ENCODE data around the gene EFCAB6. TPM values are rescaled to one million over a fixed set of nuclear protein-coding genes. Genes with fewer than 3 reads are reported as not detected.

Gene EFCAB6
- total RNA-seq, 1 experiment from 2014 or later = not detected

- no peak overlapping the region for H3K4me3 Mint-ChIP-seq (ENCODE audit: unreplicated experiment)
- no peak overlapping the region for H3K4me3 ChIP-seq (ENCODE audit: low read depth, low read length)
- no peaks in the 10 kb centered on the region for H3K36me3 ChIP-seq (ENCODE audit: control insufficient read depth, insufficient read depth, low read length)
- H3K4me1 Mint-ChIP-seq (ENCODE audit: low read depth, unreplicated experiment) = no peaks in the 10 kb centered on the region
- no TSS peak for BruUV-seq (replicated peaks)
- H3K36me3 Mint-ChIP-seq (ENCODE audit: insufficient read depth, unreplicated experiment) = no peaks in the 10 kb centered on the region
- H3K9me3 ChIP-seq = no peaks in the 10 kb centered on the region
- ChIA-PET POLR2A (no interaction called here), CTCF (no interaction called here)
- DNase-seq = no peak
- H3K27me3 Mint-ChIP-seq (ENCODE audit: insufficient read depth, unreplicated experiment) = peaks cover 9% of the 10 kb centered on the region
- H3K4me1 ChIP-seq = no peaks in the 10 kb centered on the region
- no peaks in the 10 kb centered on the region for H3K9me3 Mint-ChIP-seq (ENCODE audit: unreplicated experiment)
- TF ChIP-seq CTCF (IDR thresholded peaks at IDR 0.05; ENCODE audit: insufficient read depth in 1 of 2, low read depth in 1 of 2, low read length in 1 of 2, severe bottlenecking in 1 of 2, unreplicated experiment in 1 of 2) = no peak
- H3K27me3 ChIP-seq (replicated peaks; ENCODE audit: control insufficient read depth, insufficient read depth, low read length) = no peaks in the 10 kb centered on the region; the same call in 1 of the 2 replicates
- intact Hi-C loops (cut with micrococcal nuclease; ENCODE audit: unreplicated experiment) = no loop called here
- no peak overlapping the region for H3K27ac Mint-ChIP-seq (ENCODE audit: unreplicated experiment)
These were observed 114.2 kb downstream of the EFCAB6 start for GRCh38 chr22:43697894-43698293.

- intact Hi-C loops (cut with micrococcal nuclease; ENCODE audit: unreplicated experiment) = no loop called here
- TF ChIP-seq CTCF (IDR thresholded peaks at IDR 0.05; ENCODE audit: insufficient read depth in 1 of 2, low read depth in 1 of 2, low read length in 1 of 2, severe bottlenecking in 1 of 2, unreplicated experiment in 1 of 2) = no peak
- H3K9me3 ChIP-seq = no peaks in the 10 kb centered on the region
- CTCF ChIA-PET = no interaction called here
- no peaks in the 10 kb centered on the region for H3K4me1 ChIP-seq
- Mint-ChIP-seq H3K27ac (ENCODE audit: unreplicated experiment) (no peak overlapping the region), H3K4me3 (ENCODE audit: unreplicated experiment) (no peak overlapping the region), H3K4me1 (ENCODE audit: low read depth, unreplicated experiment) (no peaks in the 10 kb centered on the region), H3K9me3 (ENCODE audit: unreplicated experiment) (no peaks in the 10 kb centered on the region), H3K36me3 (ENCODE audit: insufficient read depth, unreplicated experiment) (no peaks in the 10 kb centered on the region), H3K27me3 (ENCODE audit: insufficient read depth, unreplicated experiment) (peaks cover 19% of the 10 kb centered on the region)
- POLR2A ChIA-PET = no interaction called here
- no peak overlapping the region for H3K4me3 ChIP-seq (ENCODE audit: low read depth, low read length)
- DNase-seq = no peak
- no peaks in the 10 kb centered on the region for H3K27me3 ChIP-seq (replicated peaks; ENCODE audit: control insufficient read depth, insufficient read depth, low read length)
- H3K36me3 ChIP-seq (ENCODE audit: control insufficient read depth, insufficient read depth, low read length) = no peaks in the 10 kb centered on the region
- no TSS peak for BruUV-seq (replicated peaks)
These were observed 118.9 kb downstream of the EFCAB6 start for GRCh38 chr22:43693249-43693648.

- Histone ChIP-seq H3K9me3 (no peaks in the 10 kb centered on the region), H3K36me3 (ENCODE audit: control insufficient read depth, insufficient read depth, low read length) (no peaks in the 10 kb centered on the region), H3K27me3 (replicated peaks; ENCODE audit: control insufficient read depth, insufficient read depth, low read length) (no peaks in the 10 kb centered on the region), H3K4me3 (ENCODE audit: low read depth, low read length) (no peak overlapping the region), H3K4me1 (no peaks in the 10 kb centered on the region)
- DNase-seq = no peak
- no peak overlapping the region for H3K4me3 Mint-ChIP-seq (ENCODE audit: unreplicated experiment)
- H3K4me1 Mint-ChIP-seq (ENCODE audit: low read depth, unreplicated experiment) = no peaks in the 10 kb centered on the region
- CTCF ChIA-PET = no interaction called here
- no peaks in the 10 kb centered on the region for H3K9me3 Mint-ChIP-seq (ENCODE audit: unreplicated experiment)
- POLR2A ChIA-PET = no interaction called here
- no peak for TF ChIP-seq CTCF (IDR thresholded peaks at IDR 0.05; ENCODE audit: insufficient read depth in 1 of 2, low read depth in 1 of 2, low read length in 1 of 2, severe bottlenecking in 1 of 2, unreplicated experiment in 1 of 2)
- intact Hi-C loops (cut with micrococcal nuclease; ENCODE audit: unreplicated experiment) = no loop called here
- peaks cover 16% of the 10 kb centered on the region for H3K27me3 Mint-ChIP-seq (ENCODE audit: insufficient read depth, unreplicated experiment)
- no peaks in the 10 kb centered on the region for H3K36me3 Mint-ChIP-seq (ENCODE audit: insufficient read depth, unreplicated experiment)
- no TSS peak for BruUV-seq (replicated peaks)
- no peak overlapping the region for H3K27ac Mint-ChIP-seq (ENCODE audit: unreplicated experiment)
These were observed 122.7 kb downstream of the EFCAB6 start for GRCh38 chr22:43689356-43689755.

All from Caco-2 (cell line).